HEK293 (cell line): ENCODE data around the gene IMPACT.

Experiments used
- ZNF132 ChIP-seq: fragments of 450-650 bp; formaldehyde crosslinking; IDR thresholded peaks from 2 replicates; pipeline ENCODE4 v1.5.1; 2017; ENCODE audit warnings: missing biosample characterization, missing genetic modification characterization, borderline replicate concordance
- ZNF16 ChIP-seq: fragments of 450-650 bp; formaldehyde crosslinking; IDR thresholded peaks from 2 replicates; pipeline ENCODE4 v1.5.1; 2016; ENCODE audit warnings: low read depth, missing biosample characterization, missing genetic modification characterization
- ZNF274 ChIP-seq, 2 experiments: fragments of 200-500 bp in 1 of 2; fragments of 450-650 bp in 1 of 2; sonication (Bioruptor generic) in 1 of 2; formaldehyde crosslinking in 1 of 2; IDR thresholded peaks; 2 replicates each; pipeline versions ENCODE4 v1.5.1 to v1.6.1; 2014 to 2016; ENCODE audit warnings: borderline replicate concordance in 1 of 2, inconsistent platforms in 1 of 2, low read length in 1 of 2, missing biosample characterization in 1 of 2, missing genetic modification characterization in 1 of 2
- ZNF350 ChIP-seq: fragments of 450-650 bp; formaldehyde crosslinking; IDR thresholded peaks from 2 replicates; pipeline ENCODE4 v1.5.0; 2017; ENCODE audit warnings: missing biosample characterization, mild to moderate bottlenecking, missing genetic modification characterization
- TF ChIP-seq, protein P1 (sequence below): fragments of 450-650 bp; formaldehyde crosslinking; IDR thresholded peaks from 2 replicates; pipeline ENCODE4 v1.5.1; 2016; ENCODE audit warnings: missing biosample characterization, missing genetic modification characterization
- TF ChIP-seq, protein P2 (sequence below): fragments of 450-650 bp; IDR thresholded peaks from 2 replicates; pipeline ENCODE4 v1.5.1; 2018; ENCODE audit warnings: missing biosample characterization, missing genetic modification characterization

DNA sequence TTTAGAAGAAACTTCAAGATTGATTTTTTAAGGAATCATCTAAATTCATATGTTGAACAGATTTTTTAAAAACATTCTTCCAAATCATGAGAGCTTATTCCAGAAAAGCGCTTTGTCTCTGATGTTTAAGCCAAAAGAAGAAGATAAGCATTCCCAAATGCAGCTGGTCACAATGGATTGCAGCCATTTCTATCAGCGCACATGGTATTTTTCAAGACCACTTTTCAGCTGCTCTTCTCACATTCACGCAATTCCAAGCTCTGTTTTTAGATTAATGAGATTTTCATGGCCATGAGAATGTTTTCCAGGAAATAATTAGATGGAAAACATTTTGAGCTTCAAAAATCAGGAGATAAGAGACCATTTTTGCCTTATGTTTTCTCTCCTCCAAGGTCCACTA lies 37.5 kb upstream of the IMPACT start:
- TF ChIP-seq, protein P1, sequence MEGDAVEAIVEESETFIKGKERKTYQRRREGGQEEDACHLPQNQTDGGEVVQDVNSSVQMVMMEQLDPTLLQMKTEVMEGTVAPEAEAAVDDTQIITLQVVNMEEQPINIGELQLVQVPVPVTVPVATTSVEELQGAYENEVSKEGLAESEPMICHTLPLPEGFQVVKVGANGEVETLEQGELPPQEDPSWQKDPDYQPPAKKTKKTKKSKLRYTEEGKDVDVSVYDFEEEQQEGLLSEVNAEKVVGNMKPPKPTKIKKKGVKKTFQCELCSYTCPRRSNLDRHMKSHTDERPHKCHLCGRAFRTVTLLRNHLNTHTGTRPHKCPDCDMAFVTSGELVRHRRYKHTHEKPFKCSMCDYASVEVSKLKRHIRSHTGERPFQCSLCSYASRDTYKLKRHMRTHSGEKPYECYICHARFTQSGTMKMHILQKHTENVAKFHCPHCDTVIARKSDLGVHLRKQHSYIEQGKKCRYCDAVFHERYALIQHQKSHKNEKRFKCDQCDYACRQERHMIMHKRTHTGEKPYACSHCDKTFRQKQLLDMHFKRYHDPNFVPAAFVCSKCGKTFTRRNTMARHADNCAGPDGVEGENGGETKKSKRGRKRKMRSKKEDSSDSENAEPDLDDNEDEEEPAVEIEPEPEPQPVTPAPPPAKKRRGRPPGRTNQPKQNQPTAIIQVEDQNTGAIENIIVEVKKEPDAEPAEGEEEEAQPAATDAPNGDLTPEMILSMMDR (tag by site-specific recombination): no peak
- no peak for TF ChIP-seq ZNF132 (tag by site-specific recombination)
- no peak for TF ChIP-seq ZNF16
- TF ChIP-seq ZNF274 (IDR thresholded peaks at IDR 0.05; ENCODE audit: low read length): no peak
- no peak for TF ChIP-seq ZNF274 (tag by site-specific recombination; IDR thresholded peaks at IDR 0.05; ENCODE audit: borderline replicate concordance)
- TF ChIP-seq, protein P2, sequence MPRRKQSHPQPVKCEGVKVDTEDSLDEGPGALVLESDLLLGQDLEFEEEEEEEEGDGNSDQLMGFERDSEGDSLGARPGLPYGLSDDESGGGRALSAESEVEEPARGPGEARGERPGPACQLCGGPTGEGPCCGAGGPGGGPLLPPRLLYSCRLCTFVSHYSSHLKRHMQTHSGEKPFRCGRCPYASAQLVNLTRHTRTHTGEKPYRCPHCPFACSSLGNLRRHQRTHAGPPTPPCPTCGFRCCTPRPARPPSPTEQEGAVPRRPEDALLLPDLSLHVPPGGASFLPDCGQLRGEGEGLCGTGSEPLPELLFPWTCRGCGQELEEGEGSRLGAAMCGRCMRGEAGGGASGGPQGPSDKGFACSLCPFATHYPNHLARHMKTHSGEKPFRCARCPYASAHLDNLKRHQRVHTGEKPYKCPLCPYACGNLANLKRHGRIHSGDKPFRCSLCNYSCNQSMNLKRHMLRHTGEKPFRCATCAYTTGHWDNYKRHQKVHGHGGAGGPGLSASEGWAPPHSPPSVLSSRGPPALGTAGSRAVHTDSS (tag by site-specific recombination): no peak
- TF ChIP-seq ZNF350 (tag by site-specific recombination): no peak
